Tibial nerve (tissue), 4 donors: ENCODE data around the gene CHRNE. TPM values are rescaled to one million over a fixed set of nuclear protein-coding genes. Genes with fewer than 3 reads are reported as not detected.
A peak's percentile ranks its signal among the peaks of the same experiment; 100 is the strongest.

Source experiments
- DNase-seq, 2 donors: peaks; one replicate each; pipeline ENCODE4 v3.0.0-alpha.2; 2019; ENCODE audit warnings: low spot score in 2 of 2
- H3K27ac ChIP-seq, 4 donors: fragments of 200-600 bp; sonication (generic) in 3 of 4; one replicate each; pipeline ENCODE4 v1.5.1; 2017 to 2019; ENCODE audit warnings: mild to moderate bottlenecking in 1 of 4
- H3K27me3 ChIP-seq, 2 donors: fragments of 200-600 bp; sonication (generic) in 1 of 2; one replicate each; pipeline versions ENCODE4 v1.5.1 to v1.6.0; 2017 to 2019
- H3K36me3 ChIP-seq, 3 donors: fragments of 200-600 bp; sonication (generic); one replicate each; pipeline ENCODE4 v1.5.1; 2018 to 2019
- H3K4me1 ChIP-seq, 4 donors: fragments of 200-600 bp; sonication (generic) in 3 of 4; one replicate each; pipeline ENCODE4 v1.5.1; 2017 to 2019
- H3K4me3 ChIP-seq, 4 donors: fragments of 200-600 bp; sonication (generic) in 3 of 4; one replicate each; pipeline ENCODE4 v1.5.1; 2017 to 2019; ENCODE audit warnings: mild to moderate bottlenecking in 1 of 4, moderate library complexity in 1 of 4
- H3K9me3 ChIP-seq, 4 donors: fragments of 200-600 bp; sonication (generic) in 3 of 4; one replicate each; pipeline ENCODE4 v1.5.1; 2017 to 2019
- EP300 ChIP-seq, 2 donors: sonication (generic); formaldehyde crosslinking; IDR thresholded peaks; one replicate each; pipeline ENCODE4 v1.6.1; 2017; ENCODE audit warnings: antibody characterized with exemption in 2 of 2, mild to moderate bottlenecking in 1 of 2
- POLR2A ChIP-seq, 2 donors: fragments of 450-650 bp; IDR thresholded peaks; one replicate each; pipeline ENCODE4 v1.6.1; 2017; ENCODE audit warnings: antibody characterized with exemption in 2 of 2, mild to moderate bottlenecking in 2 of 2, moderate library complexity in 2 of 2
- WGBS, 2 donors: methylation state at CpG; one replicate each; pipeline ENCODE4 v1.1.5; 2018; 5-methylcytosine and 5-hydroxymethylcytosine counted together
- total RNA-seq, 4 donors: library from RNA; depleted of rRNA; stranded (reverse); fragments of >200 nt; gene quantifications; one replicate each; pipeline ENCODE4 v1.1.0, GENCODE V29; 2016
- TF ChIP-seq, protein P1 (sequence below), 5 experiments: fragments of 200-600 bp in 3 of 5; fragments of 450-650 bp in 2 of 5; sonication (generic) in 3 of 5; IDR thresholded peaks; one replicate each; pipeline ENCODE4 v1.5.1; 2016 to 2019; ENCODE audit warnings: antibody characterized with exemption in 5 of 5, mild to moderate bottlenecking in 3 of 5, moderate library complexity in 2 of 5

The CHRNE gene
- total RNA-seq, 4 donors from 2014 or later = 0.22 to 2.5 (median 1.0) TPM

DNA sequence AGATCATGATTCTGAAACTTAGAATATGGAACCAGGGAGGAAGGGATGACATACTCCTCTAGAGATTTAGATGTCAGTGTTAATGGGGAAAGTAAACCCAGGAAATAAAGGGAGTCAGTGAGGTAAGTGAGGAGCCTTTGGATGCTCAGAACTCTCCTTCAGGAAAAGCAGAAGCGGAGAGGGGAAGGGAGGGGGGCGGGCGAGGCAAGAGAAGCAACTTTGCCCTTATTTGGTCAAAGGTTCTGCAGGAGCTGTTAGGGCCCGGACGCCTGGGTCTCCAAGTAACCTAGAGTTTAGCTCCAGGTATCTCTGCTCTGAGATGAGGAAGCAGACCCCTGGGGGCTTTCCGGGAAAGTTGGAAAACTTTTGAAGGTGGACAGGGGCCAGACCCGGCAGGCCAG, 44.1 kb upstream of the CHRNE start:
- peaks cover 0 to 46% (median 0%) of the 10 kb centered on the region in 3 donors for H3K36me3 ChIP-seq
- no peaks in the 10 kb centered on the region for H3K27me3 ChIP-seq
- peak overlapping the region; percentile 85 to 99 (median 95) for H3K4me3 ChIP-seq
- 5 to 6% methylated on average over 7 of the region's 7 CpGs for WGBS, 2 donors
- H3K4me1 ChIP-seq = peaks cover 0 to 72% (median 36%) of the 10 kb centered on the region in 4 donors
- DNase-seq = no peak
- no peaks in the 10 kb centered on the region for H3K9me3 ChIP-seq
- H3K27ac ChIP-seq = peak overlapping the region; percentile 94 to 97 (median 96)
- TF ChIP-seq POLR2A (IDR thresholded peaks at IDR 0.05) (no peak), EP300 (IDR thresholded peaks at IDR 0.05) (no peak)
- TF ChIP-seq, protein P1, sequence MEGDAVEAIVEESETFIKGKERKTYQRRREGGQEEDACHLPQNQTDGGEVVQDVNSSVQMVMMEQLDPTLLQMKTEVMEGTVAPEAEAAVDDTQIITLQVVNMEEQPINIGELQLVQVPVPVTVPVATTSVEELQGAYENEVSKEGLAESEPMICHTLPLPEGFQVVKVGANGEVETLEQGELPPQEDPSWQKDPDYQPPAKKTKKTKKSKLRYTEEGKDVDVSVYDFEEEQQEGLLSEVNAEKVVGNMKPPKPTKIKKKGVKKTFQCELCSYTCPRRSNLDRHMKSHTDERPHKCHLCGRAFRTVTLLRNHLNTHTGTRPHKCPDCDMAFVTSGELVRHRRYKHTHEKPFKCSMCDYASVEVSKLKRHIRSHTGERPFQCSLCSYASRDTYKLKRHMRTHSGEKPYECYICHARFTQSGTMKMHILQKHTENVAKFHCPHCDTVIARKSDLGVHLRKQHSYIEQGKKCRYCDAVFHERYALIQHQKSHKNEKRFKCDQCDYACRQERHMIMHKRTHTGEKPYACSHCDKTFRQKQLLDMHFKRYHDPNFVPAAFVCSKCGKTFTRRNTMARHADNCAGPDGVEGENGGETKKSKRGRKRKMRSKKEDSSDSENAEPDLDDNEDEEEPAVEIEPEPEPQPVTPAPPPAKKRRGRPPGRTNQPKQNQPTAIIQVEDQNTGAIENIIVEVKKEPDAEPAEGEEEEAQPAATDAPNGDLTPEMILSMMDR (IDR thresholded peaks at IDR 0.05) = no peak

DNA sequence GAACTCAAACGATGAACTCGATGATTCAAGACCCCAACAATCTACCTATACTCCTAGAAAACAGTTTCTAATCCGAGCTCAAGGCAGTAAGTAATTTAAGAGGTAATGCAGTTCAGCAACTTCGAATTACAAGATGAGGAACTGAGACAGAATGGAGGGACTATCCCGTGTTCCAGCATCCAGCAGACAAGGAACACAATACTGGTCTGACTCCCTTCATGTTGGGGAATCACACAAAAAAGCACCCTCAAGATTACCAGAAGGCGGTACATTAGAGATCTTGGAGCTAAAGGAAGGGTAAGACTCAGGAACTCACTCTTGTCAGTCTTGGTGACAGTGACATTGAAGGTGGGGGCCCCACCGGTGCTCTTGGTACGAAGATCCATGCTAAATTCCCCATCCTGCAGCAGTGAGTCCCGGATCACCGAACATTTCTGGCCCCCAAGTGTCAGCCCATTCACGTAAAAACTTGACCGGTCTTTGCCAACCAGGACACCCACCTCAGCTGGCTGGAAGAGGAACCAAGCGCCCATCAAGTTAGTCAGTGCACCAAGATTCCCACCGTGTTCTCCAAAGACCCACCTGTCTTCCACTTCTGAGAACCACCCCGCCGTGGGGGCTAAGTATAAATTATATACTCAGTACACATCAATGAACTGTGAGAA, 43.5 kb upstream of the CHRNE start:
- Histone ChIP-seq H3K36me3 (peaks cover 0 to 51% (median 0%) of the 10 kb centered on the region in 3 donors), H3K9me3 (no peaks in the 10 kb centered on the region), H3K4me3 (peak overlapping the region; percentile 85 to 99 (median 95)), H3K27me3 (no peaks in the 10 kb centered on the region), H3K27ac (peak overlapping the region in 3 of 4 donors; percentile 96 to 97 (median 96)), H3K4me1 (peaks cover 0 to 77% (median 40%) of the 10 kb centered on the region in 4 donors)
- 31 to 35% methylated on average over 16 of the region's 16 CpGs for WGBS, 2 donors
- no peak for DNase-seq
- TF ChIP-seq, protein P1 (IDR thresholded peaks at IDR 0.05) = no peak
- TF ChIP-seq EP300 (IDR thresholded peaks at IDR 0.05) = no peak
- TF ChIP-seq POLR2A (IDR thresholded peaks at IDR 0.05) = no peak

DNA sequence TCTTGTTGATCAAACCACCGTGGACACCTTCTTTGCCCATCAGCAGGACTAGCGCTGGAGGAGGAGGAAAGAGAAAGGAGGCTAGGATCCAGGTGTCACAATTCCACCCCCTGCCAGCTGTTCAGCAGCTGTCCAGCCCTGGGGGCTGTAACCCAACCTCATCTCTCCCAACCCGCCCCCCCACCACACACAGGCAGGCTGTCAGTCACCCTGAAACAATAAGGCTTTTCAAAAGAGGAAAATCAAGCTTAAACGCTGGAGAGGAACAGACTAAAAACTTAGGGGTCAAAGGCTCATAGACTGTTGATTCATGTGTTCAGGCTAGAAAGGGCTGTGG, 43.0 kb upstream of the CHRNE start:
- WGBS, 2 donors = 18 to 22% methylated on average over 4 of the region's 4 CpGs
- H3K9me3 ChIP-seq = no peaks in the 10 kb centered on the region
- no peaks in the 10 kb centered on the region for H3K27me3 ChIP-seq
- H3K36me3 ChIP-seq = peaks cover 0 to 51% (median 0%) of the 10 kb centered on the region in 3 donors
- peaks cover 0 to 78% (median 44%) of the 10 kb centered on the region in 4 donors for H3K4me1 ChIP-seq
- TF ChIP-seq, protein P1 (IDR thresholded peaks at IDR 0.05) = no peak
- no peak for TF ChIP-seq EP300 (IDR thresholded peaks at IDR 0.05)
- TF ChIP-seq POLR2A (IDR thresholded peaks at IDR 0.05) = no peak
- peak overlapping the region in 2 of 4 donors; percentile 1 to 98 for H3K4me3 ChIP-seq
- DNase-seq = no peak
- peak overlapping the region in 3 of 4 donors; percentile 70 to 97 (median 96) for H3K27ac ChIP-seq

- DNase-seq = peak; percentile 49 to 72
- Histone ChIP-seq H3K36me3 (peaks cover 0 to 51% (median 0%) of the 10 kb centered on the region in 3 donors), H3K9me3 (no peaks in the 10 kb centered on the region), H3K27me3 (no peaks in the 10 kb centered on the region), H3K4me3 (peak overlapping the region in 1 of 4 donors; percentile 98), H3K4me1 (peaks cover 0 to 75% (median 40%) of the 10 kb centered on the region in 4 donors), H3K27ac (peak overlapping the region; percentile 26 to 97 (median 83))
- 32 to 38% methylated on average over 7 of the region's 7 CpGs for WGBS, 2 donors
- TF ChIP-seq POLR2A (IDR thresholded peaks at IDR 0.05) (no peak), EP300 (IDR thresholded peaks at IDR 0.05) (peak in 1 of 2 donors; percentile 42)
- TF ChIP-seq, protein P1 (IDR thresholded peaks at IDR 0.05) = no peak
Measured at GRCh38 chr17:4945176-4945943, 42.5 kb upstream of the CHRNE start.
